GM18517 (cell line): ENCODE data around the gene GPR180.

Source experiments
- ATAC-seq: cut with Tn5 transposase; IDR thresholded peaks from one replicate; pipeline ENCODE4 v1.9.1; 2021; ENCODE audit warnings: mild to moderate bottlenecking, moderate library complexity; ENCODE audit not compliant: unreplicated experiment

Gene GPR180

GRCh38 chr13:94601446-94602431 is at the start of gene GPR180:
Gene GPR180 (plus strand): TSS chr13:94601857. CDS start chr13:94601928, 71 bp downstream.
- peak; percentile 99 for ATAC-seq

- ATAC-seq: no peak
Observed at GRCh38 chr13:94552095-94552494, 49.6 kb upstream of the GPR180 start.

- no peak for ATAC-seq
Observed at GRCh38 chr13:94553766-94554165, 47.9 kb upstream of the GPR180 start.

GRCh38 chr13:94556041-94556440 is 45.6 kb upstream of the GPR180 start:
- no peak for ATAC-seq

- no peak for ATAC-seq
Observed at GRCh38 chr13:94556621-94557020, 45.0 kb upstream of the GPR180 start.

- no peak for ATAC-seq
Observed at GRCh38 chr13:94557684-94558235, 43.9 kb upstream of the GPR180 start.

- ATAC-seq: no peak
Observed at GRCh38 chr13:94558716-94559115, 42.9 kb upstream of the GPR180 start.

GRCh38 chr13:94559222-94559795 is 42.3 kb upstream of the GPR180 start:
- ATAC-seq: no peak

- no peak for ATAC-seq
Observed at GRCh38 chr13:94560116-94560515, 41.5 kb upstream of the GPR180 start.

GRCh38 chr13:94561126-94561525 is 40.5 kb upstream of the GPR180 start:
- ATAC-seq: no peak

- ATAC-seq: no peak
Observed at GRCh38 chr13:94567581-94567980, 34.1 kb upstream of the GPR180 start.

GRCh38 chr13:94568443-94568842 is 33.2 kb upstream of the GPR180 start:
- ATAC-seq: no peak

- ATAC-seq: no peak
Observed at GRCh38 chr13:94569615-94570014, 32.0 kb upstream of the GPR180 start.

- no peak for ATAC-seq
Observed at GRCh38 chr13:94579063-94579462, 22.6 kb upstream of the GPR180 start.

GRCh38 chr13:94583926-94584325 is 17.7 kb upstream of the GPR180 start:
- ATAC-seq: no peak

- ATAC-seq: no peak
Observed at GRCh38 chr13:94585543-94586101, 16.0 kb upstream of the GPR180 start.

- no peak for ATAC-seq
Observed at GRCh38 chr13:94586371-94586770, 15.3 kb upstream of the GPR180 start.

- no peak for ATAC-seq
Observed at GRCh38 chr13:94588541-94588940, 13.1 kb upstream of the GPR180 start.

- no peak for ATAC-seq
Observed at GRCh38 chr13:94590744-94591143, 10.9 kb upstream of the GPR180 start.

GRCh38 chr13:94595001-94595949 is 6.4 kb upstream of the GPR180 start:
- ATAC-seq: peak; percentile 39
